GM19328 (cell line): ENCODE results near the gene LIX1L.
"Not testable (repeated sequence)": the region's sequence is repeated elsewhere in the genome, so short reads cannot be mapped to it uniquely, and the experiment has no call there.

Experiments used
- ATAC-seq: cut with Tn5 transposase; IDR thresholded peaks from one replicate; pipeline ENCODE4 v1.9.1; 2021; ENCODE audit warnings: mild to moderate bottlenecking, moderate library complexity; ENCODE audit not compliant: unreplicated experiment

LIX1L gene

GRCh38 chr1:145937436-145937835 lies 20.4 kb downstream of the LIX1L start:
- no peak for ATAC-seq

- ATAC-seq, result no peak
Measured at GRCh38 chr1:145936247-145936646, 21.6 kb downstream of the LIX1L start.

- no peak for ATAC-seq
Measured at GRCh38 chr1:145935708-145936107, 22.1 kb downstream of the LIX1L start.

GRCh38 chr1:145932522-145933009 lies 25.3 kb downstream of the LIX1L start:
- ATAC-seq, result not testable (repeated sequence)

- no peak for ATAC-seq
Measured at GRCh38 chr1:145927916-145928643, 29.7 kb downstream of the LIX1L start.

GRCh38 chr1:145927063-145927886 lies 30.5 kb downstream of the LIX1L start, which contains the start of gene RBM8A:
RBM8A (minus strand) TSS chr1:145927484; CDS start chr1:145927426, 58 bp downstream.
- peak; percentile 95 for ATAC-seq

GRCh38 chr1:145926686-145927062 lies 31.1 kb downstream of the LIX1L start:
- ATAC-seq, result no peak

- no peak for ATAC-seq
Measured at GRCh38 chr1:145922266-145922665, 35.6 kb downstream of the LIX1L start.

- ATAC-seq, result not testable (repeated sequence)
Measured at GRCh38 chr1:145920297-145920696, 37.5 kb downstream of the LIX1L start.

- peak; percentile 86 for ATAC-seq
Measured at GRCh38 chr1:145918992-145919939, 38.6 kb downstream of the LIX1L start.

GRCh38 chr1:145918144-145918991 lies 39.4 kb downstream of the LIX1L start, which contains the start of gene PEX11B:
PEX11B (minus strand) TSS chr1:145918717; CDS start chr1:145918688, 29 bp downstream.
- ATAC-seq, result peak; percentile 70

GRCh38 chr1:145917595-145917994 lies 40.2 kb downstream of the LIX1L start:
- ATAC-seq, result no peak

GRCh38 chr1:145916745-145917144 lies 41.1 kb downstream of the LIX1L start:
- no peak for ATAC-seq

- ATAC-seq, result no peak
Measured at GRCh38 chr1:145912128-145912641, 45.6 kb downstream of the LIX1L start.

- ATAC-seq, result no peak
Measured at GRCh38 chr1:145908653-145909052, 49.2 kb downstream of the LIX1L start.

- no peak for ATAC-seq
Measured at GRCh38 chr1:145906954-145907753, 50.7 kb downstream of the LIX1L start.

GRCh38 chr1:145901312-145902021 lies 56.4 kb downstream of the LIX1L start:
- ATAC-seq, result no peak

- ATAC-seq, result no peak
Measured at GRCh38 chr1:145898756-145899155, 59.1 kb downstream of the LIX1L start.
